Mesothelial cell of epicardium (in vitro differentiated cells): ENCODE data around the gene MAPK8IP3. TPM values are rescaled to one million over a fixed set of nuclear protein-coding genes. Genes with fewer than 3 reads are reported as not detected.

Experiments
- DNase-seq, 2 experiments: peaks; one replicate each; pipeline ENCODE4 v3.0.0; 2021; ENCODE audit warnings: low spot score in 2 of 2; ENCODE audit not compliant: unreplicated experiment in 2 of 2
- H3K27ac Mint-ChIP-seq: 2 replicates; pipeline ENCODE4 v1.8.0; 2021; ENCODE audit warnings: mixed read lengths
- H3K27me3 Mint-ChIP-seq: 2 replicates; pipeline ENCODE4 v1.8.0; 2021; ENCODE audit warnings: low read depth, mixed read lengths
- H3K36me3 Mint-ChIP-seq: 2 replicates; pipeline ENCODE4 v1.8.0; 2021; ENCODE audit warnings: mixed read lengths
- H3K4me1 Mint-ChIP-seq: 2 replicates; pipeline ENCODE4 v1.8.0; 2021; ENCODE audit warnings: mixed read lengths
- H3K4me3 Mint-ChIP-seq: 2 replicates; pipeline ENCODE4 v1.8.0; 2021; ENCODE audit warnings: mild to moderate bottlenecking, moderate library complexity, mixed read lengths
- H3K9me3 Mint-ChIP-seq: 2 replicates; pipeline ENCODE4 v1.8.0; 2021; ENCODE audit warnings: mixed read lengths
- total RNA-seq: library from RNA; stranded (reverse); gene quantifications from 3 replicates; pipeline ENCODE4 v1.2.1, GENCODE V29; 2021
- TF ChIP-seq, protein P1 (sequence below): fragments of 200-600 bp; sonication (generic); IDR thresholded peaks from one replicate; pipeline ENCODE4 v1.5.0; 2021; ENCODE audit warnings: antibody characterized with exemption; ENCODE audit not compliant: unreplicated experiment

The MAPK8IP3 gene
- total RNA-seq, 1 donor from 2014 or later = 182 TPM

DNA sequence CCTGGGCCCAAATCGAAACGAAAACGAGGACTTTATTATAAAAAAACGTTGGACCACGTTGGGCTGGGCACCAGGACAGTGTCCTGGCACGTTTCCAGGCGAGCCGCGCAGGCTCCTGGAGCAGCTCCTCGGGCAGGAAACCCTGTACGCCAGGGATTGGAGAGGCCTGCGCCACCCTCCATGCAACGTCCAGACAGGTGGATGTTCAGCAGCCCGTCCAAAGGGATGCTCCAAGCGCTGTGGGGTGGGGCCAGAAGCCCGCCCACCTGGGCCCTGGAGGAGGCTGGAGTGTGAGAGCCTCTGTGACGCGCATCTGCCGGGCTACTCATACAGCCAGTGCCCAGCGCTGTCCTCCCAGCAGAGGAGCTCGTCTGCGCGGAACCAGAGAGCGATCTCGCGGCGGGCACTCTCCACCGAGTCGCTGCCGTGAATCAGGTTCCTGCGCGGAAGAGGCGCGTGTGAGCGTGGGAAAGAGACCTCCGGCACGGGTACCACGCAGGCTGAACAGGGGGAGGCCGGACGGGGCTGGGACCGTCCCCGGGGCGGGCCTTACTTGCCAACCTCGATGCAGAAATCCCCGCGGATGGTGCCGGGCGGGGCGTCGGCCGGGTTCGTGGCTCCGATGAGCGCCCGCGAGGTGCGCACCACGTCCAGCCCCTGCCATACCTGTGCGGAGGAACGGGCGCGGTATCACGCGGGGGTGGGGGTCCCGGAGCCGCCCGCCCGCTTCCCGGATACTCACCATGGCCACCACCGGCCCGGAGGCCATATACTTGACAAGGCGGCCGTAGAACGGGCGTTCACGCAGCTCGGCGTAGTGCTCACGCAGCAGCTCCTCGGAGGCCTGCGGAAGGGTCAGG, 64.6 kb downstream of the MAPK8IP3 start:
- DNase-seq = no peak
- H3K9me3 Mint-ChIP-seq = no peaks in the 10 kb centered on the region
- H3K27ac Mint-ChIP-seq = peak overlapping the region; percentile 82
- TF ChIP-seq, protein P1, sequence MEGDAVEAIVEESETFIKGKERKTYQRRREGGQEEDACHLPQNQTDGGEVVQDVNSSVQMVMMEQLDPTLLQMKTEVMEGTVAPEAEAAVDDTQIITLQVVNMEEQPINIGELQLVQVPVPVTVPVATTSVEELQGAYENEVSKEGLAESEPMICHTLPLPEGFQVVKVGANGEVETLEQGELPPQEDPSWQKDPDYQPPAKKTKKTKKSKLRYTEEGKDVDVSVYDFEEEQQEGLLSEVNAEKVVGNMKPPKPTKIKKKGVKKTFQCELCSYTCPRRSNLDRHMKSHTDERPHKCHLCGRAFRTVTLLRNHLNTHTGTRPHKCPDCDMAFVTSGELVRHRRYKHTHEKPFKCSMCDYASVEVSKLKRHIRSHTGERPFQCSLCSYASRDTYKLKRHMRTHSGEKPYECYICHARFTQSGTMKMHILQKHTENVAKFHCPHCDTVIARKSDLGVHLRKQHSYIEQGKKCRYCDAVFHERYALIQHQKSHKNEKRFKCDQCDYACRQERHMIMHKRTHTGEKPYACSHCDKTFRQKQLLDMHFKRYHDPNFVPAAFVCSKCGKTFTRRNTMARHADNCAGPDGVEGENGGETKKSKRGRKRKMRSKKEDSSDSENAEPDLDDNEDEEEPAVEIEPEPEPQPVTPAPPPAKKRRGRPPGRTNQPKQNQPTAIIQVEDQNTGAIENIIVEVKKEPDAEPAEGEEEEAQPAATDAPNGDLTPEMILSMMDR = no peak
- H3K36me3 Mint-ChIP-seq = peaks cover 5% of the 10 kb centered on the region
- H3K27me3 Mint-ChIP-seq = no peaks in the 10 kb centered on the region
- H3K4me3 Mint-ChIP-seq = peak overlapping the region; percentile 94
- H3K4me1 Mint-ChIP-seq = peaks cover 21% of the 10 kb centered on the region

DNA sequence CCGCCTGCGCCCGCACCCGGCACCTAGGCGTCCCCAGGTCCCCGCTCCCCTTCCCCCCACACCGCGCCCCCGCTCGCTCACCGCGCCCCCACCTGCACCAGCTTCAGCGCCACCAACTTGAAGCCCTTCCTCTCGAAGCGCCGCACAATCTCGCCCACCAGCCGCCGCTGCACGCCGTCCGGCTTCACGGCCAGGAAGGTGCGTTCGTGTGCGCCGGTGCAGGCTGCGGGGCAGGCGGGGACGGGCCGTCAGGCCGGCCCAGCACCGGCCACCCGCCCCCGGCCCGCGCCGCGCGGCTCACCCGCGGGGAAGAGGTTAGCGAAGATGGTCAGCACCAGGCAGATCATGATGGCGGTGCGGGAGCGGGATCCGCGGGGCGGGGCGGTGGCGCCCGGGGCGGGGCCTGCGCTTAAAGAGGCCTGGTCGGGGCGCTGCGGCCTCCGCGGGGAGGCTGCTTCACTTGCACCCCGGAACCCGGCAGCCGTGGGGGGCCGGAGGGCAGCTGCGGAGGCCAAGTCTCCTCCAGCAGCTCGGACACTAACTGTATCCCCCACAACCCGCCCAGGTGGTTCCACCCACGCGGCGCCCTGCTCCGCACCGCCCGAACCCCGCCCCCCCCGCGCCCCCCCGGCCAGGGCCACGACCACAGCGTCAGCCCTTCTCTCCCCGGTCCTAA, 65.3 kb downstream of the MAPK8IP3 start, which contains the start of gene NME3:
TSS of gene NME3 (minus strand) at position 356 of the 676 bp plus-strand sequence. CDS start at position 347, 9 bp downstream.
- Mint-ChIP-seq H3K9me3 (no peaks in the 10 kb centered on the region), H3K27me3 (no peaks in the 10 kb centered on the region), H3K27ac (peak within 1 kb of the TSS; percentile 94), H3K4me3 (peak within 1 kb of the TSS; percentile 94), H3K4me1 (peaks cover 21% of the 10 kb centered on the region), H3K36me3 (peaks cover 5% of the 10 kb centered on the region)
- TF ChIP-seq, protein P1 = no peak
- DNase-seq = peak; percentile 56 to 78

DNA sequence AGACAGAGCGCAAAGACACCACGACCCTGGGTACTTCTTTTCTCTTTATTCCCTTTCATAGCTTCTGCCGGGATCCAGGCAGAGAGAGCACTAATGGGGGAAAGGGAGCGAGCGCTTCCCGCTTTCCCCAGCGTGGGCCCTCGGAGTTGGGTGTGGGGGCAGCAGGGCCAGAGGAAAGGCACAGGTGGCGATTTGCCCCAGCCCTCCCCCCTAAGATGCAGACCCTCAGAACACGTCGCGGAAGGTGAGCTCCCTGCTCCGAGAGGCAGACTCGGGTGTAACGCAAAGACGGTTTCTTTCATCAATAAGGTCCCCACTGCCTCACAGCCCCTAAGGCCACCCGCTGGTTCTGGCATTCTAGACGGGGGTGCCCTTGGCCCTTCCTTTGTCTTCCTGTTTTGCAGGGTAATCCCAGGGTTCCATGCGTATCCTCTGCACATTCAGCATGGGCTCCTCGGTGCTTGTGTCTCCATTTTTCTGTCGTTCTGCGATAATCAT, 65.9 kb downstream of the MAPK8IP3 start:
- Mint-ChIP-seq H3K27ac (peak overlapping the region; percentile 94), H3K4me1 (peaks cover 21% of the 10 kb centered on the region), H3K9me3 (no peaks in the 10 kb centered on the region), H3K27me3 (no peaks in the 10 kb centered on the region), H3K4me3 (peak overlapping the region; percentile 94), H3K36me3 (peaks cover 5% of the 10 kb centered on the region)
- DNase-seq = no peak
- TF ChIP-seq, protein P1 = no peak

DNA sequence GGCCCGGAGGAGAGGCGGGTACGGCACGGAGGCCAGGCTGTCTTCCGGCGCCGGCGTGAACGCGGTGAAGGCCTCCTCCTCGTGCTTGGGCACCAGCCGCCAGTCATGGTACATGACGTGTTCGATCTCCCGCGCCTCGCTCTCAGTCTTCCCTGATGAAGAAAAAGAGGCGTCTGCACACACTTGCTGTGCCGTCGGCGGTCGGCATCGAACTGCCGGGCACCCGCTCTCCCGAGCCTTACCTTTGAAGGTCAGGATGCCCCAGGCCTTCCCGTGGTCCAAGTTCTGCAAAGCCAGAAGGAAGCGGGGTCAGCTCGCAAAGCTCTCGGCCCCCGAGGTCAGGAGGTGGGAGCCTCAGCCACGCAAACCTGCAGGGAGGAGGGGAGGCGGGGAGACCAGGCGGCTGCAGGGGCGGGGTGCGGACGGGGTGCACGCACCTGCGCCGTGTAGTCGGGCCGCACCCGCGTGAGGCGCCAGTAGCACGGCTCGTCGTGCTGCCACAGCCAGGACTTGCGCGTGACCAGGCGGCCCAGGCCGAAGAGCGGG, 66.4 kb downstream of the MAPK8IP3 start, which contains the start of gene EME2:
TSS of gene EME2 (plus strand) at position 449 of the 546 bp plus-strand sequence. CDS start 418 bp downstream, outside the sequence.
- Mint-ChIP-seq H3K4me3 (peak within 1 kb of the TSS; percentile 94), H3K27ac (peak within 1 kb of the TSS; percentile 94), H3K36me3 (peaks cover 3% of the 10 kb centered on the region), H3K27me3 (no peaks in the 10 kb centered on the region), H3K9me3 (no peaks in the 10 kb centered on the region), H3K4me1 (peaks cover 21% of the 10 kb centered on the region)
- DNase-seq = no peak
- TF ChIP-seq, protein P1 = no peak

DNA sequence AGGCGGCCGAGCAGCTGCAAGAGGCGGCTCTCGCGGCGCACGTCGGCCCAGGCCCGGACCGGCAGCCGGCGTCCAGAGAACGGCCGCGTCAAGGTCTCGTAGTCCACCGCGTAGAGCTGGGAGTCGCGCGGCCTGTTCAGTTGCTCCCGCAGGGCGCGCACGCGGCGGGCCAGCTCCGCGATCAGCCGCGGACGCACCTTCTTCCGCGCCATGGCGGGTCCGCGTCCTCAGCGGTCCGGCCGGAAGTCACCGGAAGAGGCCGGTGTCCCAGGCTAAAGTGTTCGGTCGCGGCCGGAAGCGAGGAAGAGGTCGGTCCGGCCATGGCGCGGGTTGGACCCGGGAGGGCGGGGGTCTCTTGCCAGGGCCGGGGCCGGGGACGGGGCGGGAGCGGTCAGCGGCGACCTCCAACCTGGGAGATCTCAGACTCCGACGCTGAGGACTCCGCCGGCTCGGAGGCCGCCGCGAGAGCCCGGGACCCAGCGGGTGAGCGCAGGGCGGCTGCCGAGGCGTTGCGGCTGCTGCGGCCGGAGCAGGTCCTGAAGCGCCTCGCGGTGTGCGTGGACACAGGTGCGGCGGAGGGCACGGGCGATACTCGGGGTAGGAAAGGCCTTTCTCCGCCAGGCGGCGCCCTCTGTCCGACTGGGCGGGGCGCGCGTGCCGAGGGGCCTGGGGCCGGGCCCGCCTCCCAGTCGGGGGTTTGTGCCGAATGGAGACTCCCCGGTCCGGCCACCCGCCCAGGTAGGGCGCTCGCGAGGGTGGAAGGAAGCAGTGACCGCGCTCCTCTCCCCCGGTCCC, 67.1 kb downstream of the MAPK8IP3 start, which contains the start of gene MRPS34:
TSS of gene MRPS34 (minus strand) at position 227 of the 795 bp plus-strand sequence. CDS start at position 212, 15 bp downstream.
- TF ChIP-seq, protein P1 = peak; percentile 93
- no peaks in the 10 kb centered on the region for H3K27me3 Mint-ChIP-seq
- H3K27ac Mint-ChIP-seq = peak within 1 kb of the TSS; percentile 94
- H3K9me3 Mint-ChIP-seq = no peaks in the 10 kb centered on the region
- H3K4me3 Mint-ChIP-seq = peak within 1 kb of the TSS; percentile 94
- peak; percentile 76 to 86 for DNase-seq
- H3K36me3 Mint-ChIP-seq = peaks cover under 1% of the 10 kb centered on the region
- H3K4me1 Mint-ChIP-seq = peaks cover 21% of the 10 kb centered on the region
